Fibroblast of upper back skin (primary cell): ENCODE measurements around the gene AGBL4.
"Not testable (repeated sequence)": the region's sequence is repeated elsewhere in the genome, so short reads cannot be mapped to it uniquely, and the experiment has no call there.

Source experiments
- DNase-seq: peaks from one replicate; pipeline ENCODE4 v3.0.0-alpha.2; 2013

AGBL4 gene

DNA sequence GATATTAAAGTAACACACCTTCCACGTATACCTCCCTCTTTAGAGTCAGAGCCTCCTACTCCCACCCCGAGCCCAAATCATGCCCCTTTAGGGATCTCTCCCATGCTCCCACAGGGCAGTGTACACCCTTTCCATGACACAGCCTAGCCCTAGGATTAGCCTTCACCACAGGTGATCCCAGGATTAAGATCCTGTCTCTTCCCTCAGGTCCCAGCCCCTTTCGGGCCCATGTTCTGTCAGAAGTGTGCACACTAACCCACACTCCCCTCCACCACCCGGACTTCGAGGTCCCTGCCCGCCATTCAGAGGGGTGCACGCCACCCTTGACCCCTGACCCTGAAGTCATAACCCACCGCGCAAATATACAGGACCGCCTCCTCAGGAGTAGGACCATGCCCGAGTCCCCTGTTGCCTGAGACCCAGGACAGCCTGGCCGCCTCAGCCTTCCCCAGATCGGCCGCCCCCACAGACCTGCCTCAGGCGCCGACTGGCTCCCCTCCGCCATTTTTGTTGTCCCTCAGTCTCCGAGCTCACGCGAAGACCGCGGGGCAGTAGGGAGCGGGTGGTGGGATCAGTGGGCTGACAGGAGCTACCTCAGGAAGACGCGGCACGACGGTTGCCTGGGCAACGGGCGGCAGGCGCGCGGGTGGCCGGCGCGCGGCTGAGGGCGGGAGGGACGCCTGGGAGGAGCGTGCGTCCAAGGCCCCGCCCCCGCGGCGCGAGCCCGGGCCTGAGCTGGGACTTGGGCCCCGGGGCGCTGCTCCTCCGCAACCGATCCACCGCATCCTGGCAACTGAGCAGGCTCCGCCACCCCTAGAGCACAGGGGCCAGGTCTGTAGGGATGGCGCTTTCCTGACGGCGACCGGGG lies at the start of gene AGBL4:
TSS of gene AGBL4 (minus strand) at position 663 of the 868 bp plus-strand sequence.
- DNase-seq: peak; percentile 16

DNA sequence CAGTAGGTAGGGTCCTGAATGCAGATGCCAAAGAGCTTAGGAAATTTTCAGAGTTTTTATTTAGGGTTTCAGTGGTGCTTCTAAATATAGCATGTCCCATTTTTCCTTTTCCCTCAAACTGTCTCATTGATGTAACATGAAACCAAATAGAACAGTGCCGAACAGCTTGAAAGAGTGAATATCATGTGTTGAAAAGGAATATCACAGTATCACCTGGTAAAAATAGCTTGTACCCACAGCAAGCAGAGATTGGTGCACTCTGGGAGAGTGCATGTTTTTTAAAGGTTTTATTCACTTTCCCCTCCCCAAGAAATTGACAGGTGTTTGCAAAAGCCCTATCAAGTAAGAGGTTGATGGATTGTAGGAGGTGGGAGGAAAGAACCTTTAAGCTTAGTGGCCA lies 43.1 kb upstream of the AGBL4 start:
- DNase-seq: no peak

DNA sequence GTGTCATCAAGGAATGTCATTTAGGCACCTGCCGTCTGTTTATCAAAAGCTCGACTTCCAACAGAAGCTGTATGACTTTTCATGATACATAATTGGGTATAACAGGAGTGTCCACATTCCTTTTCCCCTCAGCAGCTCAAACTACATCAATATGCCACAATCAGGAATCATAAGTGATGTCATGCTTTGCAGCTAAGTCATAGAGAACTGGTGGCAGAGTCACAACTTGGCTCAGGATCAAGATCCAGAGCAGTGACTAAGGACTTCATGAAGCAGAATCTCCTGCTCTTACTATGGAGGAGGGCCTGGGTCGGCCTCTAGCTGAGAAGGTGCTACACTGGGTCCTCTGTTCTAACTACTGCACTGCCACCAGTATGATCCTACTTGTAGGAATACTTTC lies 36.5 kb upstream of the AGBL4 start:
- no peak for DNase-seq

DNA sequence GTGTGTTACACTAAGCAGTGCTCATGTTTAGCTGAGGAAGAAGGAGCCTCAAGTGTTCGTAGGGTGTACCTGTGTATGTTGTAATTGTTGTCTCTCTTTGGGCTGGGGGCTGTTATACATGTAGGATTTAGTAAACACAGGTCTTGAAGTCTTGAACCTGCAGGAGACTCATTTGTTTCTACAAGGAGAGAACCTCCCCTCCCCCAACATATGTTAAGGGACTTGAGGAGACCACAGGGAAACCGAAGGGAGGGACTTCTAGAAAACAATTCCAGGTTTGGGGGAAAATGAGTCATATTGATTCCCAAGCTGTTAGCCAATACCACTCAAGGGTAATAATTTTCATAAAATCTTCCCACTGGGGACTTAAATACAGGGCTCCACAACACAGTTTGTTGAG lies 25.0 kb upstream of the AGBL4 start:
- DNase-seq: no peak

DNA sequence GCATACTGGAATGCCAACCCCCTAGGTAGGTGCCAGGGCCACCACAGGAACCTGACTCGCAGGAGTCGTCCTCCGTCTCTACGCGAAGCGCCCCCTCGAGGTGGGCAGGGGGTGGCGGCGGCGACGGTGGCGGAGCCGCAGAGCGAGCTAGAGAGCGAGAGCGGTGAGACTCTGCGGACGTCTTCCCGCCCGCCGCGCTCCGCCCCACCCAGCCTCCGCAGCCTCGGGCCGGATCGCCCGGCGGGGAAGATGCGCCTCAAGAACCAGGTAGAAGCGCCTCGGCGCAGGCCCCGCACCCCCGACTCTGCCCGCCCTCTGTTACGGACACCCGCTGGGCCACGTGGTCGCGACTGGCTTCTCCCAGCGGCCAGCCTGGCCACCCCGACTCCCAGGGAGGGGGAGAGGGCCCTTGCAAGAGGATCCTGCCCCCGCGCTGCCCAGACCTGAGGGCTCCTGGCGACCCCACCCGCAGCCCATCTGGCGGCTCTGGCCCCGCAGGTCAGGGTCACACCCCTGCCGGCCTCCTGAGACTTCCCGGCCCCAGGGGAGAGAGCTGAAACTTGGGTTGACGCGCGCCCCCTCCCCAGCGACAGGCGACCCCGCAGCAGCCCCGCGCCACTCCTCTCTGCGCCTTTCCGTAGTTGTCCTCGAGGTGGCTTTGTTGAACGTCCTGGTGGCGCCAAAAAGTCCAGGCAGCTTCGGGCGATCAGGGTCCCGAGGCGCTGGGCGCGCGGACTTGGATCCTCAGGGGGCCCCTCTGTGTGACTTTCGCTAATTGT lies 24.4 kb upstream of the AGBL4 start:
- DNase-seq: no peak

DNA sequence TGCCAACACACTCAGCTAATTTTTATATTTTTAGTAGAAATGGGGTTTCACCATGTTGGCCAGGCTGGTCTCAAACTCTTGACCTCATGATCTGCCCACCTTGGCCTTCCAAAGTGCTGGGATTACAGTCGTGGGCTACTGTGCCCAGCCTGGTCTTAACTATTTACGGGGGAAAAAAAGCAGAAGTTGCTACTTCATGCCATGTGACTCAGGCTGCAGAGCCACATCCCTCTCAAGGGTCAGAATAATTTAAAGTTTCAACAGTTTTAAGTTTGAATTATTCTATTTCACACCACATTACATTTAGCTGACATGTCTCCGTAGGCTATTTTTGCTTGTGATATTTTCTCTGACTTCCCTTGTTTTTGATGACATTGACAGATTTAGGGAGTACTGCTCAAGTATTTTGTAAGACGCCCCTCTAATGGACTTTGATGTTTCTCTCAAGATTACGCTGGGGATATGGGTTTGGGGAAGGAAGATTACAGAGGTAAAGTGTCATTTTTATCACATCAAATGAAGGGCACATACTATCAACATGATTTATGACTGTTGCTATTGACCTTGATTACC lies 14.6 kb upstream of the AGBL4 start:
- no peak for DNase-seq

DNA sequence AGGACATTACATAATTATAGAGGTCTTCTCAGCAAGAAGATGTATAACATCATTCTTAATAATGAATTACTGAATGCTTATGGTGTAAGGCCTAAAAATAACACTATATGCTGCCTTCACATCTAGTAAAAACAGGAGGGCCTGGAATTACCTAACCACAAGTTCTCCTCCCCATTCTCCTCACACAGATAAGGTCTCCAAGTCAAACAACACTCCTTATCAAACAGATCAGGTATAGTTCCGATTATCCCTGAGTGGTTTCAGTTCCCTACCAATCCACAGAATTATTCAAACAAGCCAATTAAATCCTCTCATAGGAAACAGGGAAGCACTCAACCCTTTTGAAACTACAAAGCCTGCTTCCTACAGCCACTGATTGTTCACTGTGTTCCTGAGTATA lies 4.0 kb upstream of the AGBL4 start:
- no peak for DNase-seq

DNA sequence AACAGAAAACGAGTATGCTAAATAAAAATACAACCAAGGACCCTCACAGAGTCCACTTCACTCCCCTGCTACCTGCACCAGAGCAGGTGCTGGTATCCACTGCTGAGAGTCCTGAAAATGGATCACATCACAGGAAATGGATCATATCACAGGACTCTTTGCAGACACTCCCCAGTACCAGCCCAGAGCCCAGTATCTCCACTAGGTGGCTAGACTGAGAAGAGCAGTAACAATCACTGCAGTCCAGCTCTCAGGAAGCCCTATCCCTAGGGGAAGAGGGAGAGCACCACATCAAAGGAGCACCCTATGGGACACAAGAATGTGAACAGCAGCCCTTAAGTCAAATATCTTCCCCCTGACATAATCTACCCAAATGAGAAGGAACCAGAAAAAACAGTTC lies 28.0 kb downstream of the AGBL4 start:
- no peak for DNase-seq

DNA sequence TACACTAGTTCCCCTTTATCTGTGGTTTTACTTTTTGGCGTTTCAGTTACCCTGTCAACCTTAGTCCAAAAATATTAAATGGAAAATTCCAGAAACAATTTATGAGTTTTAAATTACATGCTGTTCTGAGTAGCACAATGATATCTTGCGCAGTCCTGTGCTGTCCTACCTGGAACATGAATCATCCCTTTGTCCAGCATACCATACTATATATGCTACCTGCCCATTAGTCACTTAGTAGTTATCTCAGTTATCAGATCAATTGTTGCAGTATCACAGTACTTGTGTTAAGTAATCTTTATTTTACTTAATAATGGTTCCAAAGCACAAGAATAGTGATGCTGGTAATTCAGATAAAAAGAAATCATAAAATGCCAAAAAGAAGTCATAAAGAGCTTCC lies 52.7 kb downstream of the AGBL4 start:
- DNase-seq: no peak

DNA sequence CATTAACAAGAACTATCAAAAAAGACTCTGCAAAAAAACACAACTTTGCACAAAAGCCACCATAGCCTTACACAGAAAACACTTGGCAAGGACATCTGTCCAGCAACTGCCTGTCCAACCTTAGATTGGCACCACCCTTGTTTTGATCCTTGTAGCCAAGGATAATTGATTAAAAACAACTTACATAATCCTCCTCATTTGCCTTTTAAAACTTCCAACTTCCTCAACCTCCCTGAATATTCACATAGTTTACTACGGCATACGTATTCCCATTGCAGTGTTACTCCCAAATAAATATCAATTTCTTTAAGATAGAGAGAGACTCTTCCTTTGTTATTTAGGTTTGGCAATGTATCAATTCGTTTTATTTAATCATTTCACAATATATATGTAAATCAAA lies 72.4 kb downstream of the AGBL4 start:
- no peak for DNase-seq

DNA sequence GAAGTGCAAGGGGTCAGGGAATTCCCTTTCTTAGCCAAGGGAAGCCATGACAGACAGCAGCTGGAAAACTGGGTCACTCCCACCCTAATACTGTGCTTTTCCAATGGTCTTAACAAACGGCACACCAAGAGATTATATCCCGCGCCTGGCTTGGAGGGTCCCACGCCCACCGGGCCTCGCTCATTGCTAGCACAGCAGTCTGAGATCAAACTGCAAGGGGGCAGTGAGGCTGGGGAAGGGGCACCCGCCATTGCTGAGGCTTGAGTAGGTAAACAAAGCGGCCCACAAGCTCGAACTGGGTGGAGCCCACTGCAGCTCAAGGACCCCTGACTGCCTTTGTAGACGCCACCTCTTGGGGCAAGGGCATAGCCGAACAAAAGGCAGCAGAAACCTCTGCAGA lies 108.5 kb downstream of the AGBL4 start:
- DNase-seq: not testable (repeated sequence)

DNA sequence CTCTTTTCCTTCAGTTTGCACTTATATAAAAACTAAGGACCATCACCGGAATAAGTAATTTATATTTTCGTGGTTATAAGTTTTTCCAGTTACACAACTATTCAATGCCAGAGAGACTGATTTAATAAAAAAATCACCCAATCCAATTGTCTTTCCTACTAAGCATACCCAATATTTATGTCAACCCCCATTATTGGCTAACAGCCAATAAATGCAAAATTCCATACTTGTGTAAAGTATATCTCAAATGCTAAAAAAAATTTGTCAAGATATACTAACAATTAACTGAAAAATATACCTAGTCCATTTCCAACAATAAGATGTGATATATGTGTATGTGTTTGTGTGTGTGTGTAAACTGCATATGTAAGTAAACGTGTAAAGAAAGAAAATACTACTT lies 117.4 kb downstream of the AGBL4 start:
- DNase-seq: no peak

DNA sequence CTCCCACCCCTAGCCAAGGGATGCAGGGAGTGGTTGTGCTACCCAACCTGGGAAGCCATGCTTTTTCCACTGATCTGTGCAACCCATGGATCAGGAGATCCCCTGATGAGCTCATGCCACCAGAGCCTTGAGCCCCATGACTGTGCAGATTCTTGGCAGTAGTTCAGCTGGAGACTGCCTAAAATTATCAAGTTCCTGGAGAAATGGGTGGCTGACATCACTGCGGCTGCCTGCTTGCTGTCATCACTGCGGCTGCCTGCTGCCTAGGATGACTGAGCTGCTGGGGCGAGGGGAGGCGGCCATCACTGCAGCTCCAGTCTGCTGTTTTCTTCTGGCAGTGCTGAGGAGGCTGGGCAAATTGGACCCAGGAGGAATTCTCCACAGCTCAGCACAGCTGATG lies 159.2 kb downstream of the AGBL4 start:
- DNase-seq: no peak

DNA sequence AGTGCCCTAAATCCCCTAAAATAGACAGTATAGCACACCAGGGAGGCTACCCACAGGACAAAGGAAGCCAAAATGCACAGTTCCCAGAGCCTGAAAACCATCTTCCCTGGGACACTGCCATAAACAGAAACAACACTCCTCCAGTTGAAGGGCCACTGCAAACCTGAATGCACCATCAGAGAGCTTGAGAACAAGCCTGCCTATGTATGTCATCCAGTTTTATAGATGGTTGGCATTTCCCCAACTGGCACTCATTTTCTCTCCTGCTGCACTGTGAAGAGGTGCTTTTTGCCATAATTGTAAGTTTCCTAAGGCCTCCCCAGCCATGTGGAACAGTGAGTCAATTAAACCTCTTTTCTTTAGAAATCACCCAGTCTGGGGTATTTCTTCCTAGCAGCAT lies 169.0 kb downstream of the AGBL4 start:
- no peak for DNase-seq

DNA sequence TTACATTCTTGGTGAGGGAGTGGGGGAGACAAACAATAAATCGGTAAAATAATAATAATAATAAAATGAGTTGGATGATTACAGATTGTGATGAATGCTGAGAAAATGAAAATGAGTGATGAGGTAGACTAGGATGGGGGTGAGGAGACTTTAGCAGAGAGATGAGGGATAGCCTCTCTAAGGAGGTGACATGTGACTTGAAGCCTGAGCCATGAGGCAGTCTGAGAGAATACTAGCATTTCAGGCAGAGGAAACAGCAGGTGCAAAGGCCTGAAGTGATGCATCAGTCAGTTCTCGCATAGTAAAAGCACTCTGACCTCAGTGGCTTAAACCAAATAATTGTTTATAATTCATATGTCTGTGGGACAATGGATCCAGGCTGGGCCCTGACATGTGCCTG lies 181.2 kb downstream of the AGBL4 start:
- no peak for DNase-seq

DNA sequence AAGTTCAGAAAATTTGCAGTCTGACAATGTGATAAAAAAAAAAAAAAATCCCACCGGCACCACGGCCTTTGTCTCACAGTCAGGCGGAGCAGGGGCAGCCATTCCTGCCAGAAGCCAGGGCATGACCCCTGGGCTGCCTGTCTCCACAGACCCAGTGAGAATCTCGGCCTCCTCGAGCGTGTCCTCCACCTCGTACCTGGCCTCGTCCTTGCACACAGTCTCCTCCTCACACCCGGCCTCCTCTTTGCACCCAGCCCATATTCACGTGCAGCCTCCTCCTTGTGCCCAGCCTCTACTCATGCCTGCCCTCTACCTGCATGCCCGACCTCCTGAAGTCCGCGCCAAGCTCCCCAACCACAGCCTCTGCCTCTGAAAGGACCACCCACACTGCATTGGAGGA lies 182.0 kb downstream of the AGBL4 start:
- no peak for DNase-seq

DNA sequence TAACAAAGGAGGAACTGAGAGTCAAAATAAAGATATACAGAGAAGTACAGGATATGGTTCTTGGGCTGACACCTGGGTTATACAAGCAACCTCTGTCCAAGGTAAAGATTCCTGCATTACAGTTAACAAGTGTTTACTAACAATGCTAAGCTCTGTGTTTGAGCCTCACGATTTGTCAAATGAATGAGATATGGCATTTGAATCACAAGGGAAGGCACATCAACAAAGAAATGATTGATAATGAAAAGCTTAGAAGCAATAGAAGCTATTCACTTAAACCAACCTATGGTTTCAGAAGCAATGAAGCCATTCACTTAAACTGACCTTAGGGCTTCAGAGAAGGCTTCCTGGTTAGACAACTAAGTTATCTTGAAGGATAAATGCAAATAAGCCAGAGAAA lies 199.5 kb downstream of the AGBL4 start:
- DNase-seq: no peak

DNA sequence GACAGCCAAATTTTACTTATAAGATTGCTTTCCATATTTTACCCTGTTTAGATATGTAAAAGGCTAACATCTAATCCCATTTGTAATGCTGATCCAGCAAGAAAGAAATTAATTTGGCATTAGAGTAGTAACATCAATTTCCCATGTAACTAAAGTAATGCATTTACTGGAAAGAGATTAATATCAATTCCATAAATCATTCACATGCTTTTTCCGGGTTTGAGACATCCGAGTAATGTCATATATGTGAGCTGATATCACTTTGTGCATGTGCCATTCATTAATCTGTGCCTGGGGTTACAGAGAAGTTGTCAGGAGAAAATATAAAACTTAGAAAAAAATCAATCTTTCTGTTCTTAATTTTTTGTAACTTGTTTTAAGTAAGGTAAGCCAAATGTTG lies 206.1 kb downstream of the AGBL4 start:
- DNase-seq: no peak

DNA sequence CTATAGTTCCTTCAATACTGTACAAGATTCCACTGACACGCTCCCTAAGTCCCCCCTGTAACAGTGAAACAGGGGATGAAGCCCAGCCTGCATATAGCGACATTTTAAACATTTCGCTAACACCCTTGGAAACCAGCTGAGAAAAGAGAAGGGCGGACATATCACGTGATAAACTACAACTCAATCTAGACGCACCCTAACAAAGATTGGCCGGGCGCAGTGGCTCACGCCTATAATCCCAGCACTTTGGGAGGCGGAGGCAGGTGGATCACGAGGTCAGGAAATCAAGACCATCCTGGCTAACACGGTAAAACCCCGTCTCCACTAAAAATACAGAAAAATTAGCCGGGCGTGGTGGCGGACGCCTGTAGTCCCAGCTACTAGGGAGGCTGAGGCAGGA lies 236.7 kb downstream of the AGBL4 start:
- DNase-seq: not testable (repeated sequence)

DNA sequence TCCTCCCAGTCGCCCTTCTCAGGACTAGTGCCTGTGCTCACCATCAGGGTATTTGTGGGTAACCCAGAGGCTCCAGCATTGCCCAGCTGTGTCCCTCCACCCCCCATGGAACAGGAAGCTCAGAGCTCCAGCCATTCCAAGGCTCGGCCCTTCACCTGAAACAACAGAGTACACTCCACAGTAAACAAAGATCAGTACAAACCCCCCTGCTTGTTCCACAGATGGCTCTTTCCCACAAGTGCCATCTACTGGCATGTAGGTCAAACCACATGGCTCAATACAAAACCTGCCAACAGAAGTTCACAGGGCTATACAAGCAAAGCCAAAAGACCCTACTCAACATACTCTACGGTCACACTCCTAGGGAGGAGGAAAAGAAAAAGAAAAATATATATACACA lies 258.7 kb downstream of the AGBL4 start:
- DNase-seq: no peak

DNA sequence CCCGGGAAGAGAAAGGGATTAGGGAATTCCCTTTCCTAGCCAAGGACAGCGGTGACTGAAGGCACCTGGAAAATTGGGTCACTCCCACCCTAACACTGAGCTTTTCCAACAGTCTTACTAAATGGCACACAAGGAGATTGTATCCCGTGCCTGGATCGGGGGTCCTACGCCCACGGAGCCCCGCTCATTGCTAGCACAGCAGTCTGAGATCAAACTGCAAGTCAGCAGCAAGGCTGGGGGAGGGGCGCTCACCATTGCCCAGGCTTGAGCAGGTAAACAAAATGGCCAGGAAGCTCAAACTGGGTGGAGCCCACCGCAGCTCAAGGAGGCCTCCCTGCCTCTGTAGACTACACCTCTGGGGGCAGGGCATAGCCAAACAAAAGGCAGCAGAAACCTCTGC lies 285.6 kb downstream of the AGBL4 start:
- not testable (repeated sequence) for DNase-seq

DNA sequence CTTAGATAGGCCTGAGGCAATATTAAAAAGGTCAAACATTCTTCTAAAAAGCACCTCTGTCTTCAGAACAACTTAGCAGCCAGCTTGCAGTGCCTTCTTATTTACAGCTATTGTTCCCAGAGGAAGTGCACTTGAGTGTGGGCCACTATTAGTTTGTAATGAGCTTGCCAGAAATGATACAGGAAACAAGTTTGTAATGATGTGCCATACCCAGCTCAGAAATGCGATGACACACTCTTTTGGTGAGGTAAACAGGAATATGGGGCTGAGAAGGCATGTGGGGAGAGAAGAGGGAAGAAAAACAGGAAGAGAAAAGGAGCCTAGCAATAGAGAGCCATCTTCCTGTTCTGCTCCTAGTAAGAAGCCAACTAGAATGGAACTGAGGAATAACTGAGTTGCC lies 295.4 kb downstream of the AGBL4 start:
- no peak for DNase-seq

DNA sequence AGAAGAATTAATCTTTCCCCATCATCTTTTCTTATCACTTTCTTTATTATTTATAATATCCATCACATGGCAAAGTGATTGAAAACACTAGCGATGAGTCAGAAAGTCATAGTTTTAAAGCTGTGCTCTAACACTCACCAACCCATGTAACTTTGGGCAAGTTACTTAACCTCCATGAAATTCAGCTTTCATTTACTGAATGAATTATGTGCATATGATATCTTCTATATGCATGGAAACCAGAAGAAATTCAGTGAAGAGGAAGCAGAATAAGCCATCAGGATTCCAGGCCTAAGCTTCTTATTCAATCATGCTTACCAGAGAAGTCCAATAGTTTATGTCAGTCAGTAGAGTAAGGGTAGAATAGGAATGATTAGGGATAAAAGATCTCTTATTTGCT lies 300.1 kb downstream of the AGBL4 start:
- no peak for DNase-seq

DNA sequence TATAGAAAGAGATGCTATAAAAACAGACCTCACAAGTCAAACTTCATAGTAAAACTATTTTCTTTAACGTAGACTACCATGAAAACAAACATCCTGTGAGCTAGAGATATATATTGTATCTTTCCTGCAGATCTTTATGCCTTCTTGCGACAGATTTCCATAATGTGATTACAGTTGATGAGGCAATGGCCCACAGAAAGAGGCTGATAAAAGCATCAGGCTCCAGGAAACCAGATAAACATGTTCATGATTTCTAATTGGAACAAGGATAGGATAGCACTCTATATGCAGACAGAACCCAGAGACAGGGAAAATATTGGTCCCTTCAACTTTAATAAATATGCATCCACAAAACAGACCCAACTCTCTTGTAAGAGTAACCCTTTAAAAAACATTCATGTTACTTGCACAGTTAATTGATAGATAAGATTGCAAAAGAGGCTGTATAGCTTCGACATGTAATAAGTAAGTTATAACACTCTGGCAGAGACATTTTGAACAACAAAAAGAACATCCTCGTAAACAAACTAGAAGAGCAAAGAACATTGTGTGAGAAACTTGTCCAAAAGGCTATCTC lies 329.4 kb downstream of the AGBL4 start:
- DNase-seq: no peak
